HG02870 (cell line): ENCODE results near the gene NDFIP1.

Experiments
- ATAC-seq: cut with Tn5 transposase; IDR thresholded peaks from one replicate; pipeline ENCODE4 v1.9.1; 2021; ENCODE audit warnings: mild to moderate bottlenecking, moderate library complexity; ENCODE audit not compliant: unreplicated experiment

Gene NDFIP1

GRCh38 chr5:142117579-142118151 is 9.1 kb downstream of the NDFIP1 start:
- no peak for ATAC-seq

- no peak for ATAC-seq
These were observed 9.6 kb downstream of the NDFIP1 start for GRCh38 chr5:142118155-142118686.

- ATAC-seq = no peak
These were observed 10.6 kb downstream of the NDFIP1 start for GRCh38 chr5:142119051-142119625.

- ATAC-seq = no peak
These were observed 11.8 kb downstream of the NDFIP1 start for GRCh38 chr5:142120247-142120935.

GRCh38 chr5:142122121-142122520 is 13.5 kb downstream of the NDFIP1 start:
- ATAC-seq = no peak

- ATAC-seq = no peak
These were observed 16.8 kb downstream of the NDFIP1 start for GRCh38 chr5:142125378-142125777.

GRCh38 chr5:142125963-142126362 is 17.4 kb downstream of the NDFIP1 start:
- ATAC-seq = no peak

- ATAC-seq = no peak
These were observed 20.2 kb downstream of the NDFIP1 start for GRCh38 chr5:142128675-142129208.

- ATAC-seq = no peak
These were observed 21.0 kb downstream of the NDFIP1 start for GRCh38 chr5:142129446-142130066.

GRCh38 chr5:142131394-142131793 is 22.8 kb downstream of the NDFIP1 start:
- no peak for ATAC-seq

- ATAC-seq = no peak
These were observed 24.3 kb downstream of the NDFIP1 start for GRCh38 chr5:142132916-142133315.

- ATAC-seq = no peak
These were observed 25.0 kb downstream of the NDFIP1 start for GRCh38 chr5:142133330-142134206.

GRCh38 chr5:142134331-142135010 is 25.9 kb downstream of the NDFIP1 start:
- no peak for ATAC-seq

- ATAC-seq = no peak
These were observed 32.9 kb downstream of the NDFIP1 start for GRCh38 chr5:142141463-142141862.

GRCh38 chr5:142143878-142144277 is 35.3 kb downstream of the NDFIP1 start:
- no peak for ATAC-seq

- peak; percentile 88 for ATAC-seq
These were observed 36.7 kb downstream of the NDFIP1 start for GRCh38 chr5:142145106-142145900.

GRCh38 chr5:142149363-142149762 is 40.8 kb downstream of the NDFIP1 start:
- ATAC-seq = no peak

- ATAC-seq = no peak
These were observed 41.9 kb downstream of the NDFIP1 start for GRCh38 chr5:142150431-142150830.
